ENCODE measurements around the gene ABCA12.

Gene ABCA12

GRCh38 chr2:215036314-215036713 is 102.1 kb downstream of the ABCA12 start:
- DNase-seq = no peak

GRCh38 chr2:215034154-215034553 is 104.3 kb downstream of the ABCA12 start:
- DNase-seq = no peak

- no peak for DNase-seq
Measured at GRCh38 chr2:215032153-215032552, 106.3 kb downstream of the ABCA12 start.

GRCh38 chr2:215031321-215031720 is 107.1 kb downstream of the ABCA12 start:
- peak; percentile 10 for DNase-seq

- no peak for DNase-seq
Measured at GRCh38 chr2:215029936-215030335, 108.5 kb downstream of the ABCA12 start.

- peak; percentile 74 for DNase-seq
Measured at GRCh38 chr2:215028231-215028630, 110.2 kb downstream of the ABCA12 start.

- peak; percentile 35 for DNase-seq
Measured at GRCh38 chr2:215027779-215028178, 110.6 kb downstream of the ABCA12 start.

GRCh38 chr2:215022910-215023309 is 115.5 kb downstream of the ABCA12 start:
- DNase-seq = no peak

GRCh38 chr2:215022418-215022817 is 116.0 kb downstream of the ABCA12 start:
- DNase-seq = peak; percentile 73

GRCh38 chr2:215020283-215020682 is 118.1 kb downstream of the ABCA12 start:
- DNase-seq = no peak

- no peak for DNase-seq
Measured at GRCh38 chr2:215019521-215020145, 118.8 kb downstream of the ABCA12 start.

GRCh38 chr2:215019085-215019484 is 119.3 kb downstream of the ABCA12 start:
- no peak for DNase-seq

- DNase-seq = no peak
Measured at GRCh38 chr2:215015421-215015820, 123.0 kb downstream of the ABCA12 start.

- DNase-seq = no peak
Measured at GRCh38 chr2:215010390-215010789, 128.0 kb downstream of the ABCA12 start.

GRCh38 chr2:215003001-215003400 is 135.4 kb downstream of the ABCA12 start:
- DNase-seq = peak; percentile 51

- DNase-seq = peak; percentile 52
Measured at GRCh38 chr2:215002500-215002899, 135.9 kb downstream of the ABCA12 start.

GRCh38 chr2:215000721-215001120 is 137.7 kb downstream of the ABCA12 start:
- no peak for DNase-seq

- no peak for DNase-seq
Measured at GRCh38 chr2:214995926-214996670, 142.3 kb downstream of the ABCA12 start.

GRCh38 chr2:214995409-214995808 is 143.0 kb downstream of the ABCA12 start:
- DNase-seq = no peak

GRCh38 chr2:214992911-214993310 is 145.5 kb downstream of the ABCA12 start:
- DNase-seq = no peak

- DNase-seq = peak; percentile 3
Measured at GRCh38 chr2:214989187-214989586, 149.2 kb downstream of the ABCA12 start.

GRCh38 chr2:214987261-214987660 is 151.2 kb downstream of the ABCA12 start:
- peak; percentile 85 for DNase-seq

GRCh38 chr2:214985619-214986018 is 152.8 kb downstream of the ABCA12 start:
- no peak for DNase-seq

- DNase-seq = no peak
Measured at GRCh38 chr2:214966420-214966819, 172.0 kb downstream of the ABCA12 start.

GRCh38 chr2:214960677-214961076 is 177.7 kb downstream of the ABCA12 start:
- no peak for DNase-seq

Measured in fibroblast of skin of right biceps (primary cell).